ENCODE results near the gene TRIP12.
A peak's percentile ranks its signal among the peaks of the same experiment; 100 is the strongest.

Gene TRIP12

DNA sequence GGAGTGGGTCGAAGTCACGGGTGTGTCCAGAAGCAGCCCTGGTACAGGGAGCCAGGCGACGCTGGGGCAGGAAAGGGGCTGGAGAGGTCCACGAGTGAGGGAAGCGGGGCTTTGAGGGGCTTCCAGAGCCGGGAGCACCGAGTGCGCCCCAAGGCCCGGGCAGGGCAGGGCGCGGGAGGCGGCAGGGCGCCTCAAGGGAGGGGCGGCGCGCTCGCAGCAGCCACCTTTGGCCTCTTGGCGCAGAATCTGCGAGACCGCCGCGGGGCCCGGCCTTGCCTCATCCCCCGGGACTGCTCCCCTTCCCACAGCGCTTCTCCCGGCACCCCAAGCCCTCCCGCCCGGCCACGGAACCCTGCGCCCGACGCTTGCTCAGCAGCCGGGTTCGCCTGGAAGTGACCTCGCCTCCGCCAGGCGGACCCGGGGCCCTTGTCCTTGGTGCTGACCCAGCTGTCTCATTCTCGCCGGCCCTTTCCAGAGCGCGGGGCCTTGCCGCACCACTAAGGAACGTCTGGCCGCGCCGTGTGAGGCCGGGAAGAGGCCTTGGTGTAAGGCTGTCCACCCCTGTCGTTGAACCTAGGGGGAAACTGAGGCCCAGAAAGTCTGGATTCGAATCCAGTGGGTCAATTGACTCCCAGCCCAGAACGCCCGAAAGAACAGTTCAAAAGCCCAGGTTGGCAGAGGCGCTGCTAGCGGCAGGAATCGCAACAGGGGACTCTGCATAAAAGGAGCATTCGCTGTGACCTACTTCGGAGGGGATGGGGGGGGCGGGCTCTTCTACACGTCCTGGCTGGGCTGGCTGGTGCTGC lies 206.9 kb downstream of the TRIP12 start:
- peaks cover 5% of the 10 kb centered on the region for H3K9me3 Mint-ChIP-seq
- TF ChIP-seq, protein P1, sequence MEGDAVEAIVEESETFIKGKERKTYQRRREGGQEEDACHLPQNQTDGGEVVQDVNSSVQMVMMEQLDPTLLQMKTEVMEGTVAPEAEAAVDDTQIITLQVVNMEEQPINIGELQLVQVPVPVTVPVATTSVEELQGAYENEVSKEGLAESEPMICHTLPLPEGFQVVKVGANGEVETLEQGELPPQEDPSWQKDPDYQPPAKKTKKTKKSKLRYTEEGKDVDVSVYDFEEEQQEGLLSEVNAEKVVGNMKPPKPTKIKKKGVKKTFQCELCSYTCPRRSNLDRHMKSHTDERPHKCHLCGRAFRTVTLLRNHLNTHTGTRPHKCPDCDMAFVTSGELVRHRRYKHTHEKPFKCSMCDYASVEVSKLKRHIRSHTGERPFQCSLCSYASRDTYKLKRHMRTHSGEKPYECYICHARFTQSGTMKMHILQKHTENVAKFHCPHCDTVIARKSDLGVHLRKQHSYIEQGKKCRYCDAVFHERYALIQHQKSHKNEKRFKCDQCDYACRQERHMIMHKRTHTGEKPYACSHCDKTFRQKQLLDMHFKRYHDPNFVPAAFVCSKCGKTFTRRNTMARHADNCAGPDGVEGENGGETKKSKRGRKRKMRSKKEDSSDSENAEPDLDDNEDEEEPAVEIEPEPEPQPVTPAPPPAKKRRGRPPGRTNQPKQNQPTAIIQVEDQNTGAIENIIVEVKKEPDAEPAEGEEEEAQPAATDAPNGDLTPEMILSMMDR (IDR thresholded peaks at IDR 0.05), result no peak
- H3K27me3 Mint-ChIP-seq (ENCODE audit: low read depth, poor library complexity), result peaks cover 91% of the 10 kb centered on the region
- H3K27ac Mint-ChIP-seq, result no peak overlapping the region
- DNase-seq, result peak; percentile 87
- H3K4me3 Mint-ChIP-seq, result peak overlapping the region; percentile 55
- H3K36me3 Mint-ChIP-seq (ENCODE audit: low read depth), result no peaks in the 10 kb centered on the region
- H3K4me1 Mint-ChIP-seq, result peaks cover 5% of the 10 kb centered on the region

DNA sequence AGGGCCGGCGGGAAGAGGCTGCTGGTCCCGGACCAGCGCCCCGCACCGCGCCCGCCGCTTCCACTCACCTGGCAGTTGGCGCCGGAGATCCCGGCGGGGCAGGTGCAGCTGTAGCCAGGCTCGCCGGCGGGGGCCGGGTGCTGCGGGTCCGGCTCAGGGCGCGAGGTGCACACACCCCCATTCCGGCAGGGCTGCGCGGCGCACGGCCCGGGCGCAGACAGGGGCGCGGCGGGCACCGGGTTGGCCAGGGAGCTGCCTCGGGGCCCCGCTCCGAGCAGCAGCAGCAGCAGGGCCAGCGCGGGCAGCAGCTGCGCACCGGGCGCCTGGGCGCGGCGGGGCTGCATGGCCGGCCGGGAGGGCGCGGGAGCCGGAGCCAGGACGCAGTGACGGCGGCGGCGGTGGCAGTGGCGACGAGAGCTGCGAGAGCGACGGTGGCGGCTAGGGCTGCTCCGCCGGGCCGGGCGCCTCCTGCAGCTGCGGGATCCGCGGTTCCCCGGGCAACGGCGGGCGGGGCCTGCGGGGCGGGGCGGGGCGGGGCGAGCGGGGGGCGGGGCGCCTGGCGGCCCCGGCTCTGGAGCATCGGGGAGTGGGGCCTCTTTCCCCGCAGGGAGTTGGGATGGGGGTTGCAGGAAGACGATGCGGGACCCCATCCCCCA lies 207.6 kb downstream of the TRIP12 start, which contains the start of gene DNER:
DNER (minus strand) TSS at position 476 of the 656 bp plus-strand sequence; CDS start at position 344, 132 bp downstream.
- H3K27ac Mint-ChIP-seq, result no peak within 1 kb of the TSS
- no peaks in the 10 kb centered on the region for H3K36me3 Mint-ChIP-seq (ENCODE audit: low read depth)
- H3K9me3 Mint-ChIP-seq, result peaks cover 5% of the 10 kb centered on the region
- H3K4me3 Mint-ChIP-seq, result peak within 1 kb of the TSS; percentile 77
- peaks cover 94% of the 10 kb centered on the region for H3K27me3 Mint-ChIP-seq (ENCODE audit: low read depth, poor library complexity)
- H3K4me1 Mint-ChIP-seq, result peaks cover 5% of the 10 kb centered on the region
- peak; percentile 78 for DNase-seq
- TF ChIP-seq, protein P1 (IDR thresholded peaks at IDR 0.05), result no peak
